B cell (primary cell): ENCODE data around the gene NTN5. TPM values are rescaled to one million over a fixed set of nuclear protein-coding genes. Genes with fewer than 3 reads are reported as not detected.

Source experiments
- ATAC-seq: fragments of 200-7000 bp; cut with Tn5 transposase; one replicate; pipeline ENCODE4 v1.10.0; 2021; ENCODE audit warnings: low read depth, mild to moderate bottlenecking, moderate number of reproducible peaks, moderate library complexity
- CTCF ChIA-PET: fragments of 350-600 bp; sonication (Branson Sonifier 250); formaldehyde crosslinking; loops from one replicate; lab custom pipeline; 2021; ENCODE audit warnings: antibody characterized with exemption, inconsistent platforms; lab: Charles Lee
- POLR2A ChIA-PET: fragments of 350-600 bp; sonication (Branson Sonifier 250); formaldehyde crosslinking; loops from one replicate; lab custom pipeline; 2021; ENCODE audit warnings: antibody characterized with exemption; lab: Charles Lee
- DNase-seq: peaks from one replicate; pipeline ENCODE4 v3.0.0; 2013
- H2AFZ ChIP-seq: 2 replicates; pipeline ENCODE4 v1.6.1; 2012; ENCODE audit warnings: mild to moderate bottlenecking, low read depth, low read length; ENCODE audit not compliant: insufficient read depth, poor library complexity, severe bottlenecking
- H3K27ac ChIP-seq, 2 donors: 1 replicate in 1 of 2; 2 replicates in 1 of 2; pipeline ENCODE4 v1.5.1; 2012 to 2013; ENCODE audit warnings: low read length in 2 of 2, mild to moderate bottlenecking in 2 of 2, moderate library complexity in 1 of 2
- H3K27me3 ChIP-seq, 4 experiments: fragments of 200-600 bp in 1 of 4; sonication (generic) in 1 of 4; replicated peaks in 1 of 4; 1 replicate in 2 of 4; 2 replicates in 2 of 4; pipeline versions ENCODE4 v1.6.1 to v1.7.0; 2013 to 2016; ENCODE audit warnings: low read length in 3 of 4, mild to moderate bottlenecking in 2 of 4, mixed read lengths in 1 of 4, moderate library complexity in 1 of 4; ENCODE audit not compliant: insufficient read depth in 4 of 4, control insufficient read depth in 3 of 4; ENCODE audit errors: control extremely low read depth in 1 of 4
- H3K36me3 ChIP-seq, 2 experiments: replicated peaks in 1 of 2; 1 replicate in 1 of 2; 2 replicates in 1 of 2; pipeline versions ENCODE4 v1.6.1 to v1.7.1; 2013; ENCODE audit warnings: low read length in 1 of 2; ENCODE audit not compliant: insufficient read depth in 2 of 2, control insufficient read depth in 1 of 2; ENCODE audit errors: control extremely low read depth in 1 of 2, extremely low read depth in 1 of 2
- H3K4me1 ChIP-seq, 2 donors: fragments of 200-600 bp in 1 of 2; sonication (generic) in 1 of 2; 1 replicate in 1 of 2; 2 replicates in 1 of 2; pipeline versions ENCODE4 v1.5.1 to v1.6.1; 2013 to 2017; ENCODE audit warnings: low read length in 2 of 2; ENCODE audit not compliant: control insufficient read depth in 2 of 2, insufficient read depth in 2 of 2
- H3K4me2 ChIP-seq: replicated peaks from 2 replicates; pipeline ENCODE3; 2012; ENCODE audit warnings: mild to moderate bottlenecking, low read depth, low read length; ENCODE audit not compliant: poor library complexity, severe bottlenecking
- H3K4me3 ChIP-seq, 5 experiments: fragments of 200-600 bp in 1 of 5; sonication (generic) in 1 of 5; 1 replicate in 3 of 5; 2 replicates in 2 of 5; pipeline versions ENCODE4 v1.5.1 to v1.7.0; 2011 to 2016; ENCODE audit warnings: low read length in 4 of 5, mild to moderate bottlenecking in 4 of 5, low read depth in 2 of 5, control low read depth in 1 of 5, moderate library complexity in 1 of 5; ENCODE audit not compliant: insufficient read depth in 1 of 5; ENCODE audit errors: control extremely low read depth in 1 of 5, extremely low read depth in 1 of 5
- H3K79me2 ChIP-seq: fragments of 200-600 bp; sonication (generic); one replicate; pipeline ENCODE4 v1.6.0; 2016; ENCODE audit warnings: low read length; ENCODE audit not compliant: control insufficient read depth, insufficient read depth
- H3K9ac ChIP-seq: fragments of 200-600 bp; sonication (generic); 2 replicates; pipeline ENCODE4 v1.6.1; 2017; ENCODE audit warnings: mild to moderate bottlenecking, low read length, moderate library complexity
- H3K9me3 ChIP-seq, 3 donors: one replicate each; pipeline versions ENCODE4 v1.6.1 to v1.7.1; 2013; ENCODE audit warnings: low read length in 2 of 3; ENCODE audit not compliant: control insufficient read depth in 2 of 3, insufficient read depth in 1 of 3; ENCODE audit errors: control extremely low read depth in 1 of 3
- H4K20me1 ChIP-seq: 2 replicates; pipeline ENCODE4 v1.6.0; 2012; ENCODE audit warnings: mild to moderate bottlenecking, low read length; ENCODE audit not compliant: insufficient read depth, control insufficient read depth, poor library complexity, severe bottlenecking
- H3K27ac Mint-ChIP-seq: one replicate; pipeline ENCODE4 v1.8.0; 2021; ENCODE audit warnings: mixed read lengths
- H3K27me3 Mint-ChIP-seq: one replicate; pipeline ENCODE4 v1.8.0; 2021; ENCODE audit warnings: mixed read lengths
- H3K4me1 Mint-ChIP-seq: one replicate; pipeline ENCODE4 v1.8.0; 2021; ENCODE audit warnings: mixed read lengths
- H3K4me3 Mint-ChIP-seq: one replicate; pipeline ENCODE4 v1.8.0; 2021; ENCODE audit warnings: mixed read lengths
- H3K9me3 Mint-ChIP-seq: one replicate; pipeline ENCODE4 v1.8.0; 2022; ENCODE audit warnings: mixed read lengths; ENCODE audit not compliant: insufficient read depth
- CTCF ChIP-seq: fragments of 200-600 bp; IDR thresholded peaks from one replicate; pipeline ENCODE4 v1.8.0; 2022; ENCODE audit warnings: antibody characterized with exemption, mild to moderate bottlenecking
- EZH2 ChIP-seq: IDR thresholded peaks from 2 replicates; pipeline ENCODE4 v1.6.1; 2012; ENCODE audit warnings: borderline replicate concordance, low read depth, mild to moderate bottlenecking, moderate library complexity, low read length; ENCODE audit not compliant: insufficient read depth, poor library complexity, severe bottlenecking
- WGBS: methylation state at CpG from one replicate; pipeline ENCODE4 v1.1.5; 2013; ENCODE audit warnings: missing lambda C conversion rate; ENCODE audit not compliant: insufficient coverage; 5-methylcytosine and 5-hydroxymethylcytosine counted together
- intact Hi-C: fragments of 100-400 bp; cut with micrococcal nuclease; formaldehyde crosslinking; loops from one replicate; pipeline ENCODE4 v1.10.0; 2022
- polyA minus RNA-seq: library from RNA; depleted of rRNA, polyadenylated mRNA; stranded (reverse); fragments of >200 nt; gene quantifications from 2 replicates; pipeline ENCODE4 v1.2.3, GENCODE V29; 2012
- polyA plus RNA-seq: library from polyadenylated mRNA; depleted of rRNA; stranded (reverse); fragments of >200 nt; gene quantifications from 2 replicates; pipeline ENCODE4 v1.2.3, GENCODE V29; 2012
- total RNA-seq, 2 donors: library from RNA; stranded (reverse); fragments of 120-200 nt in 1 of 2; gene quantifications; 1 replicate in 1 of 2; 2 replicates in 1 of 2; pipeline versions ENCODE4 v1.2.3 to v1.2.4, GENCODE V29; 2013 to 2022

Gene NTN5
- total RNA-seq (1.2 and 2.5 TPM in 2 replicates), polyA plus RNA-seq (1.8 and 3.0 TPM in 2 replicates), polyA minus RNA-seq (0.26 and 0.50 TPM in 2 replicates)
- 0.37 TPM for total RNA-seq (2013)

GRCh38 chr19:48672994-48673393 is at the start of gene NTN5:
TSS of gene NTN5 (minus strand) at chr19:48673017. CDS start at chr19:48670986, 2,031 bp downstream.
- Histone ChIP-seq H3K9me3 (peaks cover 0 to 6% (median 0%) of the 10 kb centered on the region in 3 donors), H3K27ac (no peak within 1 kb of the TSS), H3K4me2 (no peak within 1 kb of the TSS), H3K36me3 (no peaks in the 10 kb centered on the region), H3K27me3 (no peaks in the 10 kb centered on the region), H3K4me3 (no peak within 1 kb of the TSS), H2AFZ (no peak within 1 kb of the TSS), H3K4me1 (peaks cover 4 to 10% of the 10 kb centered on the region in 2 donors), H4K20me1 (no peaks in the 10 kb centered on the region), H3K79me2 (no peaks in the 10 kb centered on the region), H3K9ac (no peak within 1 kb of the TSS)
- ChIA-PET POLR2A (interaction anchor here (0.6 kb wide), 1 partner anchor 278 kb away, joined by 3 read pairs; no protein-coding TSS in a partner anchor), CTCF (interaction anchor here (3.3 to 5.4 kb wide), 2 partner anchors 28 to 66 kb away, joined by 18 to 51 read pairs; partner anchors contain the start of gene CA11)
- intact Hi-C loops: no loop called here
- H3K27ac Mint-ChIP-seq: no peak within 1 kb of the TSS
- DNase-seq: no peak
- WGBS: 92% methylated on average over 19 of the region's 25 CpGs
- TF ChIP-seq EZH2 (no peak), CTCF (no peak)
- no peak for ATAC-seq
- peaks cover 6% of the 10 kb centered on the region for H3K27me3 Mint-ChIP-seq
- peaks cover 6% of the 10 kb centered on the region for H3K4me1 Mint-ChIP-seq
- H3K4me3 Mint-ChIP-seq: no peak within 1 kb of the TSS
- peaks cover 3% of the 10 kb centered on the region for H3K9me3 Mint-ChIP-seq

GRCh38 chr19:48722196-48722708 is 49.4 kb upstream of the NTN5 start:
- H4K20me1 ChIP-seq: no peaks in the 10 kb centered on the region
- no peak overlapping the region for H3K4me2 ChIP-seq
- no peak for DNase-seq
- TF ChIP-seq EZH2 (no peak), CTCF (no peak)
- no peak overlapping the region for H3K4me3 ChIP-seq
- H2AFZ ChIP-seq: no peak overlapping the region
- no peaks in the 10 kb centered on the region for H3K27me3 ChIP-seq
- H3K9me3 ChIP-seq: peaks cover 0 to 43% (median 16%) of the 10 kb centered on the region in 3 donors
- H3K79me2 ChIP-seq: no peaks in the 10 kb centered on the region
- peak overlapping the region; percentile 41 for H3K4me3 Mint-ChIP-seq
- peaks cover 14% of the 10 kb centered on the region for H3K9me3 Mint-ChIP-seq
- H3K27ac ChIP-seq: no peak overlapping the region
- H3K9ac ChIP-seq: no peak overlapping the region
- peaks cover 26% of the 10 kb centered on the region for H3K4me1 Mint-ChIP-seq
- no peak overlapping the region for H3K27ac Mint-ChIP-seq
- H3K27me3 Mint-ChIP-seq: no peaks in the 10 kb centered on the region
- intact Hi-C loops: loop anchor here (5.0 to 10.0 kb wide), 2 partner anchors 360 to 1303 kb away; partner anchors contain the start of genes SYNGR4, TMEM143, VRK3 and ZNF473
- no peak for ATAC-seq
- H3K4me1 ChIP-seq: peaks cover 16 to 35% of the 10 kb centered on the region in 2 donors
- ChIA-PET CTCF (no interaction called here), POLR2A (interaction anchor here (0.7 kb wide), 1 partner anchor 17 kb away, joined by 3 read pairs; no protein-coding TSS in a partner anchor)
- H3K36me3 ChIP-seq: no peaks in the 10 kb centered on the region
- 98% methylated on average over 10 of the region's 11 CpGs for WGBS
